ENCODE data around the gene FOSL2. TPM values are rescaled to one million over a fixed set of nuclear protein-coding genes. Genes with fewer than 3 reads are reported as not detected.

The FOSL2 gene
- total and polyA plus RNA-seq, 2 experiments from 2014 or later: 0.60 to 4.3 TPM

- H3K79me2 ChIP-seq (replicated peaks; ENCODE audit: insufficient read depth): no peaks in the 10 kb centered on the region
- H3K27me3 ChIP-seq (ENCODE audit: insufficient read depth): no peaks in the 10 kb centered on the region
- H3K36me3 Mint-ChIP-seq (ENCODE audit: low read depth): no peaks in the 10 kb centered on the region
- TF ChIP-seq EZH2phosphoT487 (IDR thresholded peaks at IDR 0.05; ENCODE audit: unreplicated experiment) (no peak), JUNB (IDR thresholded peaks at IDR 0.05; ENCODE audit: unreplicated experiment) (no peak), EZH2 (IDR thresholded peaks at IDR 0.05; ENCODE audit: low read depth, unreplicated experiment) (no peak), NANOG (IDR thresholded peaks at IDR 0.05; ENCODE audit: borderline replicate concordance) (no peak), STAT1 (IDR thresholded peaks at IDR 0.05; ENCODE audit: unreplicated experiment) (no peak), CREB1 (CRISPR knock-in tag; IDR thresholded peaks at IDR 0.05; ENCODE audit: low read depth) (no peak), ZNF462 (CRISPR knock-in tag; IDR thresholded peaks at IDR 0.05) (no peak), ZNF331 (CRISPR knock-in tag; IDR thresholded peaks at IDR 0.05; ENCODE audit: low read depth) (no peak), ETS1 (IDR thresholded peaks at IDR 0.05) (no peak), POLR2AphosphoS5 (IDR thresholded peaks at IDR 0.05; ENCODE audit: low read depth) (no peak), ZNF114 (CRISPR knock-in tag; IDR thresholded peaks at IDR 0.05) (no peak)
- TF ChIP-seq, protein P1, sequence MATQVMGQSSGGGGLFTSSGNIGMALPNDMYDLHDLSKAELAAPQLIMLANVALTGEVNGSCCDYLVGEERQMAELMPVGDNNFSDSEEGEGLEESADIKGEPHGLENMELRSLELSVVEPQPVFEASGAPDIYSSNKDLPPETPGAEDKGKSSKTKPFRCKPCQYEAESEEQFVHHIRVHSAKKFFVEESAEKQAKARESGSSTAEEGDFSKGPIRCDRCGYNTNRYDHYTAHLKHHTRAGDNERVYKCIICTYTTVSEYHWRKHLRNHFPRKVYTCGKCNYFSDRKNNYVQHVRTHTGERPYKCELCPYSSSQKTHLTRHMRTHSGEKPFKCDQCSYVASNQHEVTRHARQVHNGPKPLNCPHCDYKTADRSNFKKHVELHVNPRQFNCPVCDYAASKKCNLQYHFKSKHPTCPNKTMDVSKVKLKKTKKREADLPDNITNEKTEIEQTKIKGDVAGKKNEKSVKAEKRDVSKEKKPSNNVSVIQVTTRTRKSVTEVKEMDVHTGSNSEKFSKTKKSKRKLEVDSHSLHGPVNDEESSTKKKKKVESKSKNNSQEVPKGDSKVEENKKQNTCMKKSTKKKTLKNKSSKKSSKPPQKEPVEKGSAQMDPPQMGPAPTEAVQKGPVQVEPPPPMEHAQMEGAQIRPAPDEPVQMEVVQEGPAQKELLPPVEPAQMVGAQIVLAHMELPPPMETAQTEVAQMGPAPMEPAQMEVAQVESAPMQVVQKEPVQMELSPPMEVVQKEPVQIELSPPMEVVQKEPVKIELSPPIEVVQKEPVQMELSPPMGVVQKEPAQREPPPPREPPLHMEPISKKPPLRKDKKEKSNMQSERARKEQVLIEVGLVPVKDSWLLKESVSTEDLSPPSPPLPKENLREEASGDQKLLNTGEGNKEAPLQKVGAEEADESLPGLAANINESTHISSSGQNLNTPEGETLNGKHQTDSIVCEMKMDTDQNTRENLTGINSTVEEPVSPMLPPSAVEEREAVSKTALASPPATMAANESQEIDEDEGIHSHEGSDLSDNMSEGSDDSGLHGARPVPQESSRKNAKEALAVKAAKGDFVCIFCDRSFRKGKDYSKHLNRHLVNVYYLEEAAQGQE (IDR thresholded peaks at IDR 0.05; ENCODE audit: unreplicated experiment): no peak
- TF ChIP-seq, protein P2, sequence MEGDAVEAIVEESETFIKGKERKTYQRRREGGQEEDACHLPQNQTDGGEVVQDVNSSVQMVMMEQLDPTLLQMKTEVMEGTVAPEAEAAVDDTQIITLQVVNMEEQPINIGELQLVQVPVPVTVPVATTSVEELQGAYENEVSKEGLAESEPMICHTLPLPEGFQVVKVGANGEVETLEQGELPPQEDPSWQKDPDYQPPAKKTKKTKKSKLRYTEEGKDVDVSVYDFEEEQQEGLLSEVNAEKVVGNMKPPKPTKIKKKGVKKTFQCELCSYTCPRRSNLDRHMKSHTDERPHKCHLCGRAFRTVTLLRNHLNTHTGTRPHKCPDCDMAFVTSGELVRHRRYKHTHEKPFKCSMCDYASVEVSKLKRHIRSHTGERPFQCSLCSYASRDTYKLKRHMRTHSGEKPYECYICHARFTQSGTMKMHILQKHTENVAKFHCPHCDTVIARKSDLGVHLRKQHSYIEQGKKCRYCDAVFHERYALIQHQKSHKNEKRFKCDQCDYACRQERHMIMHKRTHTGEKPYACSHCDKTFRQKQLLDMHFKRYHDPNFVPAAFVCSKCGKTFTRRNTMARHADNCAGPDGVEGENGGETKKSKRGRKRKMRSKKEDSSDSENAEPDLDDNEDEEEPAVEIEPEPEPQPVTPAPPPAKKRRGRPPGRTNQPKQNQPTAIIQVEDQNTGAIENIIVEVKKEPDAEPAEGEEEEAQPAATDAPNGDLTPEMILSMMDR (conservative IDR thresholded peaks at IDR 0.05; ENCODE audit: low read depth in 2 of 2): no peak
- H3K27ac Mint-ChIP-seq: no peak overlapping the region
- no peaks in the 10 kb centered on the region for H3K9me2 ChIP-seq (ENCODE audit: insufficient read depth)
- H3K4me3 Mint-ChIP-seq: no peak overlapping the region
- no peaks in the 10 kb centered on the region for H3F3A ChIP-seq (replicated peaks; ENCODE audit: low read depth)
- H3K27me3 Mint-ChIP-seq (ENCODE audit: insufficient read depth, low read depth, poor library complexity): peaks cover 5% of the 10 kb centered on the region
- H3K4me1 ChIP-seq (ENCODE audit: insufficient read depth): no peaks in the 10 kb centered on the region
- no peak for ATAC-seq
- no peaks in the 10 kb centered on the region for H3K9me3 Mint-ChIP-seq
- no peak overlapping the region for H3K4me3 ChIP-seq
- DNase-seq (ENCODE audit: low spot score): no peak
- H4K20me1 ChIP-seq (replicated peaks; ENCODE audit: insufficient read depth): no peaks in the 10 kb centered on the region
- no peak overlapping the region for H3K4me2 ChIP-seq
- H3K36me3 ChIP-seq (ENCODE audit: insufficient read depth): no peaks in the 10 kb centered on the region
- peaks cover 5% of the 10 kb centered on the region; the same call in 2 of the 3 replicates for H3K4me1 Mint-ChIP-seq
- no peak overlapping the region for H3K27ac ChIP-seq (ENCODE audit: low read depth)
- H2AFZ ChIP-seq: no peak overlapping the region
Measured at GRCh38 chr2:28450901-28451565, 58.4 kb downstream of the FOSL2 start.
